Mesenteric fat pad (tissue), 1 donor: ENCODE data around the gene LILRB5. TPM values are rescaled to one million over a fixed set of nuclear protein-coding genes. Genes with fewer than 3 reads are reported as not detected.
"Not testable (repeated sequence)": the region's sequence is repeated elsewhere in the genome, so short reads cannot be mapped to it uniquely, and the experiment has no call there.

ENCODE experiments used
- DNase-seq: peaks from one replicate; pipeline ENCODE4 v3.0.0-alpha.2; 2020; ENCODE audit warnings: low spot score
- microRNA-seq: library from miRNA; unstranded; fragments of <30 nt; microRNA quantifications from one replicate; pipeline ENCODE4 v1.2.0, GENCODE V29; 2020; ENCODE audit warnings: borderline number of aligned reads
- total RNA-seq: library from RNA; stranded (reverse); fragmentation: NEBNext Ultra II Directional; extraction: Animal tissue kit (Norgen Biotek cat#: 25700); gene quantifications from one replicate; pipeline ENCODE4 v1.2.1, GENCODE V29; 2021
- donor health status: DM: yes; HTN: yes; CAD: no.

Gene LILRB5
- total RNA-seq, 1 donor from 2014 or later: 69.4 TPM

DNA sequence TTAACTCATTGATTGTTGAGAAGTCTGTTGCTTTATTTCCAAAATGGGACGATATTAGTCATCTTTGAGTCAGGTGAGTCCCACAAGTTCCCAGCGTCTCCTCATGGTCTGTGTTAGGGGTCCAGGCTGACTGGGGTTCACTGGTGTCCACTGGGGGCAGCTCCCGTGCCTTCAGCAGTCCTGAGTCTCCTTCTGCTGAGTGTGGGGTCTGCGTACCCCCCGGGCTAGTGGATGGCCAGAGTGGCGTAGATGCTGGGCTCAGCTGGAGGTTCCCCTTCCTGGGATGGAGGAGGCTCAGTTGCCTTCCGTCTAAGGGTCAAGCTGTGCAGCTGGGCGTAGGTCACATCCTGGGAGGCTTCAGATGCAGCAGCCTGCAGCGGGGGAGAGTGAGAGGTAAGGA, 40.2 kb downstream of the LILRB5 start:
- DNase-seq: no peak

DNA sequence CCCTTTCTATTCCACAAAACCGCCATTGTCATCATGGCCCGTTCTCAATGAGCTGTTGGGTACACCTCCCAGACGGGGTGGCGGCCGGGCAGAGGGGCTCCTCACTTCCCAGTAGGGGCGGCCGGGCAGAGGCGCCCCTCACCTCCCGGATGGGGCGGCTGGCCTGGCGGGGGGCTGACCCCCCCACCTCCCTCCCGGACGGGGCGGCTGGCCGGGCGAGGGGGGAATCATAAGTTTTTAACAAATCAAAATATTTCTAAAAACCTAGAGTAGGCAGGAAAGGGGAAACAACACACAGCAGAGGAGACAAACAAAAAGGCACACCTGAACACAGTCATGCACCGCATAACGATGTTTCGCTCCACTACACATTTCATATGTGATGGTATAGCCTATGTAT, 42.3 kb downstream of the LILRB5 start:
- DNase-seq: not testable (repeated sequence)

DNA sequence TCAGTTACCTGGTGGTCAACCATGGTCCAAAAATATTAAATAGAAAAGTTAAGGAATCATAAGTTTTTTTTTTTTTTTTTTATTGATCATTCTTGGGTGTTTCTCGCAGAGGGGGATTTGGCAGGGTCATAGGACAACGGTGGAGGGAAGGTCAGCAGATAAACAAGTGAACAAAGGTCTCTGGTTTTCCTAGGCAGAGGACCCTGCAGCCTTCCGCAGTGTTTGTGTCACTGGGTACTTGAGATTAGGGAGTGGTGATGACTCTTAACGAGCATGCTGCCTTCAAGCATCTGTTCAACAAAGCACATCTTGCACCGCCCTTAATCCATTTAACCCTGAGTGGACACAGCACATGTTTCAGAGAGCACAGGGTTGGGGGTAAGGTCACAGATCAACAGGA, 42.9 kb downstream of the LILRB5 start:
- not testable (repeated sequence) for DNase-seq

DNA sequence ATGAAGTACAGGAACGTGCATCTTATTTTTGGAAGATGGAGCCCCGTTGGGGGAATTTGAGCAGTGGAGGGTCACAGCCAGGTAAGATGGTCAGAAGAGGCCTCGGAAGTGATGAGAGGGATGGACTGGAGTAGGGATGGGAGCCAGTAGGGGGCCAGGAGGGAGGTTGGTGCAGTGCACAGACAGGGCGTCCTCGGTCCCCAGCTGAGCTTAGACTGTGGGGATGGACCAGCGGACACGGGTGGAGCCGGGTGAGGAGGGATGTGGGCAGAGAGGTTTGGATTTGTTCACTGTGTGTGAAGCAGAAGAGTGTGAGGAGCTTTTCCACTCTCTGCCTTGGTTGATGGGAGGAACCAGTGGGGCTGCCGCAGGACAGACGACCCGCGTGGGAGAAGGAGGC, 45.8 kb downstream of the LILRB5 start:
- no peak for DNase-seq

DNA sequence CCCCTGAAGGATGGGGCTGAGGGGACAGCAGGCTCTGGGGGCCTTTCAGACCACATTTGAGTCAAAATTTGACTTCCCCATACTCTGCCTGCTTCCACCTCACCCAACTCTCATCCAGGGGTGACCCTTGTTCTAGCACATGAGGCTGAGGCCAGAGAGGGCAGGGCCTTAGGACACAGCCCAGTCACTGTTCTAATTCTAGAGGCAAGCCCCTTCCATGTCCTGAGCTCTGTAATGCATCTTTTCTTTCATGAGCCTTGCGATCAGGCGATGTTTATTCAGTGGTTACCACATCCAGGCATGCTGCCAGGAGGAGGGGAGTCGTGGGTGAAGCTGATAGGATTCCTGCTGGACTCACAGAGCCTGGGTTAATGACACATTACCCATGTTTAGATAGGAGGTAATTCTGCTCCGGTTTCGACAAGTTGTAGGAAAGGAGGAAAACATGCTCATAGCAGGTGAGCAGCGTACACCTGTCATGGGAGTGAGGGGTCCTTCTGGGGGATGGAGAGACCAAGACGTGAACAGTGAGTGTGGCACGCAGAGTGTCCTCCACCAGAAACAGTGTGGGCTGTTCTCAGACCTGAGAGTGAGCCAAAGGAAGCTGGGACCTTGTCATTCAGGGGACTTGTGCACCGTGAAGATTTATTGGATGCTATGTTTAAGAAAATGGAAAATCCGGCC, 47.1 kb downstream of the LILRB5 start:
- no peak for DNase-seq

DNA sequence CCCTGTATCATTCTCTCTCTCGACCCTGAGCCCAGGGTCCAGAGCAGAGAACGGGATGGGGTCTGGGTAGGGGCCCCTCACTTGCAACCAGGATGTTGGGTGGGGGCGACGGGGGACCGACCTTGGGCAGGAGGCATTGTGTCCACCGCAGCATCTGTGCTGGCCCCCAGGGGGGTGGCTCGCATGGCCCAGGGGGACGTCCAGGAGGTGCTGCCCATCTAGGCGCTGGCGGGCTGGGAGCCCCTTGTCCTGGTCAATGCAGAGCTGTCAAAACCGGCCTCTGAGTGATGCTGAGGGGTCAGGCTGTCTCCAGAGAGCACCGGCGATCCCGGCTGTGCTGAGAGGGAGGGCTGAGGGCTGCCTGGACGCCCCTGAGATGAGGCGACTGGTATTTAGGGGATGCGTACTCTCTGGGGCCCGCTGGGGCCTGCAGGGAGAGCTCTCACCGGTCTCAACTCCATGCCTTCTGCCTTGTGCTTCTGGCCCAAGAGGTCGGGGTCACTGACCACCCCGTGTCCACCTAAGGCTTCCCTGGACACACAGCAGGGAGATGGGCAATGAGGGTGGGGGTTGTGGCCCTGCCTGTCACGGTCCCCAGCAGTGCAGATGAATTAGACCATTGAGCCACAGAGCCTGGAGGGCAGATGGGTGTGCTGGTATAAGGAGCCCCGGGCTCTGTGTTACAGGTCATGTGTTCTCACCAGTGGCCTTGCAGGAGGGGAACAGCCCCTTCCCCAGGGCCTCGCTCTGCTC, 47.8 kb downstream of the LILRB5 start:
- DNase-seq: no peak

DNA sequence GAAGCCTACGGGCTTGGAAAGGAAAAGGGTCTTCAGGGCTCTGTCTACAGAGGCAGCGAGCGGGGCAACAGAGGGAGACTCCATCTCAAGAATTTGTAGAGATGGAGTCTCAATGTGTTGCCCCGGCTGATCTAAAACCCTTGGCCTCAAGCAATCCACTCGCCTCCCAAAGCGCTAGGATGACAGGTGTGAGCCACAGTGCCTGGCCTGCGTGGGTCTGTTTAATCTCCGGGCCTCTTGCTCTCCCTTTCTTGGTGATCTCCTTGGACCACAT, 48.4 kb downstream of the LILRB5 start:
- no peak for DNase-seq

GRCh38 chr19:54207983-54208783, 48.9 kb downstream of the LILRB5 start:
- no peak for DNase-seq

DNA sequence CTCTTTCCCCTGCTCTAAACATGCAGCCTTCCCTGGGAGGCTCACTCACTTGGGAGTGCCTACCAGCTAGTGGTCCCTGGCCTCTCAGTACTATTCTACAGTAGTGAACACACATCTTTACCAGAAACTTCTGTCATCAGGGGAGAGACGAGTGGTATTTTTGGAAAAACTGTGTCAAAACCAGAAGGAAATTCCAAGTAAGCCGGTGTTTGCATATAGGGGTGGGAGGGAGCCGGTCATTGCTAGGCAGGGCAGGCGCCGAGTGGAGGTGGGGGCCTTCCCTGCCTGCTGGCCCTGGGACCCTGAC, 49.4 kb downstream of the LILRB5 start:
- DNase-seq: no peak

- not testable (repeated sequence) for DNase-seq
These were observed 49.9 kb downstream of the LILRB5 start for GRCh38 chr19:54207193-54207592.

DNA sequence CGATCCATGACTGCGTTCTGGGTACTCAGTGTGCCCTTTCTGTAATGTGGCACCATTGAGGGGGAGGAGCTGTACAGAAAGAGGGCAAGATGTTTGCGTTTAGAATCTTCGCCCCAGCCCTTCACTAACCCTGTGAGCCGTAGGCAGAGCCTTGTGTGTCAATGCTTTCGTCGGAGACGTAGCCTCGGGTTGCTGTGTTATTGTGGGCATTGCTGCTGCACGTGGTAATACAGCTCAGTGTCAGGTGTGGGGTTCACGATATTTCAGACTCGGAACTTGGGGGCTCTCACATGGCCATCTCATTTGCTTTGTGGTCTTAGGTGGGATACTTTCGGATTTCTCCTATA, 50.3 kb downstream of the LILRB5 start:
- no peak for DNase-seq

DNA sequence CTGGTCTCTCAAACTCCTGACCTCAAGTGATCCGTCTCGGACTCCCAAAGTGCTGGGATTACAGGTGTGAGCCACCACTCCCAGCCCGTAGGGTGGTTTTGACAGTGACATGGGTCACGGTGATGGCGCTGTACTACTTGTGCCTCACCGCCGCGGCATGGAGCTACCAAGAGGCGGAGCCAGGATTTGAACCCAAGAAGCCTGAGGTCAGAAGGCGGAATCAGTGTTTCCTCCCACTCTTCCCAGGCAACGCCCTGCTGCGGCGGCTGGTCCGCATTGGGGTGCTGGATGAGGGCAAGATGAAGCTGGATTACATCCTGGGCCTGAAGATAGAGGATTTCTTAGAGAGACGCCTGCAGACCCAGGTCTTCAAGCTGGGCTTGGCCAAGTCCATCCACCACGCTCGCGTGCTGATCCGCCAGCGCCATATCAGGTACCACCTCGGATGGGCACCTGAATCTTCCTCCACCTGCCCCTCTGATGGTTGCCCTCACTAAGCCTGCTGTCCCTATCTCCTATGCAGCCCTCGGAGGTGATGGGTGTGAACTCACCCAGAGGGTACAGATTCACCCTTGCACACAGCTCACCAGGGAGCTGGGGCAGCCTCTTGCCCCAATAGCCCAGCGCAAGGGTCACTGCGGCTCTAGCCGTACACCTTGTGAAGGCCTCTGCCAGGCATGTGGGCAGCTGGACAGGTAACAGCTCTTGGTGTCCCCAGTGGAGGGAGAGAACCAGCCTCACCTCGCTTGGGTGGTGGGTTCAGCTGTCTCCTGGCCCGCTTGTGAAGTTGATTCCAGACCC, 50.8 kb downstream of the LILRB5 start:
- DNase-seq: no peak

- DNase-seq: no peak
These were observed 52.2 kb downstream of the LILRB5 start for GRCh38 chr19:54204767-54205468.

DNA sequence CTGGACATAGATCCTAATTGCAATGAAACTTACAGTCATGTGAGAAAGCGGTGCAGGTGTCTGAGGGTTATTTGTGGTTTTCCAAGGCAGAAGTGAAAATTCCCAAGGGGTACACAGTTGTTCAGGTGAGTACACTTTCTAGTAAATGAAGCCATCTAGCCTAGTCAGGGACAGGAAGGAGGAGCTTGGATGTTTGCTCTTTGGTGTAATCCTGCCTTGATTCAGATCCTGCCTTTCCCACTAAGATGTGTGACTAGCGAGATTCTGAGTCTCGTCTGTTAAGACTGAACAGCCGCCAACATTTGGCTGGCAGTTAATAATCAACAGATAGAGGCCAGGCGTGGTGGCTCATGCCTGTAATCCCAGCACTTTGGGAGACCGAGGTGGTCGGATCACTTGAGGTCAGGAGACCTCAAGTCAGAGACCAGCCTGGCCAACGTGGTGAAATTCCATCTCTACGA, 53.9 kb downstream of the LILRB5 start:
- no peak for DNase-seq

GRCh38 chr19:54201980-54202379, 55.1 kb downstream of the LILRB5 start:
- no peak for DNase-seq

- DNase-seq: no peak
These were observed 55.8 kb downstream of the LILRB5 start for GRCh38 chr19:54201172-54201701.

Small RNAs within 50 kb of the gene (microRNA-seq; reads per million reads assigned to microRNA genes)
- not detected for gene MIR4752

Other genes starting within 250 kb of the LILRB5 start
- not detected for gene VSTM1, start 193.4 kb downstream of the LILRB5 start, total RNA-seq
- not detected for gene TARM1, start 175.9 kb downstream of the LILRB5 start, total RNA-seq
- gene OSCAR, start 156.5 kb downstream of the LILRB5 start, total RNA-seq: 6.6 TPM
- 113 TPM for gene NDUFA3, start 154.4 kb downstream of the LILRB5 start, total RNA-seq
- 16.7 TPM for gene TFPT, start 141.6 kb downstream of the LILRB5 start, total RNA-seq
- gene PRPF31, start 141.5 kb downstream of the LILRB5 start, total RNA-seq: 45.5 TPM
- gene CNOT3, start 119.5 kb downstream of the LILRB5 start, total RNA-seq: 31.5 TPM
- gene LENG1, start 97.6 kb downstream of the LILRB5 start, total RNA-seq: 4.4 TPM
- gene TMC4, start 84.1 kb downstream of the LILRB5 start, total RNA-seq: 1.6 TPM
- 40.9 TPM for gene MBOAT7, start 67.7 kb downstream of the LILRB5 start, total RNA-seq
- 24.6 TPM for gene TSEN34, start 66.0 kb downstream of the LILRB5 start, total RNA-seq
- 923 TPM for gene RPS9, start 56.4 kb downstream of the LILRB5 start, total RNA-seq
- gene LILRB3, start 34.3 kb downstream of the LILRB5 start, total RNA-seq: 50.5 TPM
- gene LILRA6, start 14.5 kb downstream of the LILRB5 start, total RNA-seq: 26.5 TPM
- gene LILRB2, start 23.8 kb upstream of the LILRB5 start, total RNA-seq: 14.4 TPM
- gene LILRA5, start 55.9 kb upstream of the LILRB5 start, total RNA-seq: 23.0 TPM
- 1.0 TPM for gene LILRA4, start 81.9 kb upstream of the LILRB5 start, total RNA-seq
- gene LAIR1, start 107.7 kb upstream of the LILRB5 start, total RNA-seq: 63.8 TPM
- not detected for gene TTYH1, start 158.2 kb upstream of the LILRB5 start, total RNA-seq
- gene LENG8, start 191.9 kb upstream of the LILRB5 start, total RNA-seq: 141 TPM
- 8.3 TPM for gene LENG9, start 206.5 kb upstream of the LILRB5 start, total RNA-seq
- 38.1 TPM for gene CDC42EP5, start 216.0 kb upstream of the LILRB5 start, total RNA-seq
- 1.7 TPM for gene LAIR2, start 245.6 kb upstream of the LILRB5 start, total RNA-seq